GM10266 (cell line): ENCODE data around the gene WDR76.
A peak's percentile ranks its signal among the peaks of the same experiment; 100 is the strongest.

Experiments used
- DNase-seq: peaks from one replicate; pipeline ENCODE4 v3.0.0; 2012; ENCODE audit errors: extremely low spot score
- CTCF ChIP-seq: IDR thresholded peaks from 2 replicates; pipeline ENCODE4 v1.5.1; 2012; ENCODE audit warnings: mild to moderate bottlenecking, low read depth; ENCODE audit not compliant: control insufficient read depth, insufficient read depth; ENCODE audit errors: missing control alignments

WDR76 gene

GRCh38 chr15:43793647-43794046 is 33.2 kb upstream of the WDR76 start:
- DNase-seq: no peak
- no peak for TF ChIP-seq CTCF

- TF ChIP-seq CTCF: no peak
- no peak for DNase-seq
Observed at GRCh38 chr15:43794269-43795037, 32.3 kb upstream of the WDR76 start.

GRCh38 chr15:43795197-43795596 is 31.6 kb upstream of the WDR76 start:
- TF ChIP-seq CTCF: no peak
- no peak for DNase-seq

GRCh38 chr15:43795997-43796396 is 30.8 kb upstream of the WDR76 start:
- TF ChIP-seq CTCF: no peak
- DNase-seq: no peak

GRCh38 chr15:43796566-43796965 is 30.2 kb upstream of the WDR76 start:
- DNase-seq: no peak
- no peak for TF ChIP-seq CTCF

- no peak for DNase-seq
- peak; percentile 7 for TF ChIP-seq CTCF
Observed at GRCh38 chr15:43799209-43799944, 27.4 kb upstream of the WDR76 start.

- TF ChIP-seq CTCF: no peak
- DNase-seq: no peak
Observed at GRCh38 chr15:43799945-43800285, 26.9 kb upstream of the WDR76 start, which contains the start of gene SERINC4. Gene SERINC4 (minus strand): TSS chr15:43800220. CDS start chr15:43799986, 234 bp downstream.
